GM19438 (cell line): ENCODE data around the gene OSBP2.

Experiments used
- ATAC-seq: cut with Tn5 transposase; IDR thresholded peaks from one replicate; pipeline ENCODE4 v1.9.1; 2021; ENCODE audit warnings: low read depth; ENCODE audit not compliant: unreplicated experiment

Gene OSBP2

GRCh38 chr22:30923168-30923900 is 228.7 kb downstream of the OSBP2 start:
- no peak for ATAC-seq

GRCh38 chr22:30925667-30926066 is 231.0 kb downstream of the OSBP2 start:
- no peak for ATAC-seq

- ATAC-seq = no peak
Observed at GRCh38 chr22:30926706-30927105, 232.0 kb downstream of the OSBP2 start.

- ATAC-seq = no peak
Observed at GRCh38 chr22:30927806-30928205, 233.1 kb downstream of the OSBP2 start.

GRCh38 chr22:30928401-30928800 is 233.7 kb downstream of the OSBP2 start:
- no peak for ATAC-seq

GRCh38 chr22:30930228-30930627 is 235.6 kb downstream of the OSBP2 start:
- ATAC-seq = no peak

GRCh38 chr22:30931541-30932300 is 237.0 kb downstream of the OSBP2 start:
- ATAC-seq = no peak

GRCh38 chr22:30932661-30933060 is 238.0 kb downstream of the OSBP2 start:
- ATAC-seq = no peak

GRCh38 chr22:30933457-30933856 is 238.8 kb downstream of the OSBP2 start:
- no peak for ATAC-seq

- ATAC-seq = no peak
Observed at GRCh38 chr22:30934053-30934452, 239.4 kb downstream of the OSBP2 start.

- ATAC-seq = no peak
Observed at GRCh38 chr22:30940685-30941362, 246.2 kb downstream of the OSBP2 start.

GRCh38 chr22:30941363-30941740 is 246.7 kb downstream of the OSBP2 start:
- no peak for ATAC-seq

- no peak for ATAC-seq
Observed at GRCh38 chr22:30943368-30943767, 248.7 kb downstream of the OSBP2 start.

GRCh38 chr22:30944986-30945385 is 250.3 kb downstream of the OSBP2 start:
- no peak for ATAC-seq

GRCh38 chr22:30945653-30946052 is 251.0 kb downstream of the OSBP2 start:
- ATAC-seq = no peak

- ATAC-seq = no peak
Observed at GRCh38 chr22:30946354-30946753, 251.7 kb downstream of the OSBP2 start.

GRCh38 chr22:30947173-30947815 is 252.6 kb downstream of the OSBP2 start:
- ATAC-seq = no peak

GRCh38 chr22:30947816-30948454 is 253.3 kb downstream of the OSBP2 start:
- ATAC-seq = no peak

- ATAC-seq = no peak
Observed at GRCh38 chr22:30948930-30949342, 254.3 kb downstream of the OSBP2 start.

GRCh38 chr22:30949934-30950660 is 255.4 kb downstream of the OSBP2 start:
- no peak for ATAC-seq
